Aorta (tissue), 5 donors: ENCODE results near the gene CELF2. TPM values are rescaled to one million over a fixed set of nuclear protein-coding genes. Genes with fewer than 3 reads are reported as not detected.

Experiments
- ATAC-seq: fragments of 200-7000 bp; cut with Tn5 transposase; one replicate; pipeline ENCODE4 v1.9.1; 2022; ENCODE audit warnings: moderate library complexity; ENCODE audit not compliant: low FRiP score
- DNase-seq, 2 donors: peaks; one replicate each; pipeline ENCODE4 v3.0.0-alpha.2; 2020
- H3K27ac ChIP-seq, 2 donors: one replicate each; pipeline ENCODE4 v1.5.1; 2013; ENCODE audit warnings: low read length in 2 of 2, mild to moderate bottlenecking in 2 of 2, moderate library complexity in 2 of 2, control low read depth in 1 of 2, inconsistent platforms in 1 of 2, low read depth in 1 of 2
- H3K27me3 ChIP-seq, 2 donors: one replicate each; pipeline ENCODE4 v1.6.1; 2013; ENCODE audit warnings: control low read depth in 1 of 2, low read length in 1 of 2, mild to moderate bottlenecking in 1 of 2, moderate library complexity in 1 of 2; ENCODE audit not compliant: insufficient read depth in 2 of 2, control insufficient read depth in 1 of 2
- H3K36me3 ChIP-seq, 2 donors: one replicate each; pipeline ENCODE4 v1.6.1; 2013; ENCODE audit warnings: control low read depth in 1 of 2, low read length in 1 of 2, mild to moderate bottlenecking in 1 of 2; ENCODE audit not compliant: insufficient read depth in 2 of 2, control insufficient read depth in 1 of 2
- H3K4me1 ChIP-seq, 2 donors: one replicate each; pipeline ENCODE4 v1.6.1; 2013; ENCODE audit warnings: low read length in 2 of 2, control low read depth in 1 of 2, mild to moderate bottlenecking in 1 of 2, moderate library complexity in 1 of 2; ENCODE audit not compliant: insufficient read depth in 2 of 2, control insufficient read depth in 1 of 2
- H3K4me3 ChIP-seq, 2 donors: one replicate each; pipeline ENCODE4 v1.5.1; 2013; ENCODE audit warnings: low read length in 2 of 2, control low read depth in 1 of 2, mild to moderate bottlenecking in 1 of 2
- H3K9me3 ChIP-seq: one replicate; pipeline ENCODE4 v1.6.1; 2013; ENCODE audit warnings: mild to moderate bottlenecking, low read length; ENCODE audit not compliant: control insufficient read depth
- WGBS, 2 donors: extraction: QIAGEN DNeasy Blood & Tissue Kit; methylation state at CpG; one replicate each; pipeline ENCODE4 v1.1.7; 2013; 5-methylcytosine and 5-hydroxymethylcytosine counted together
- intact Hi-C, 2 donors: fragments of 100-400 bp; cut with DNase I; formaldehyde crosslinking; loops; one replicate each; pipeline versions ENCODE4 v1.14.2 to v1.15.0; 2022
- polyA plus RNA-seq, 2 donors: library from polyadenylated mRNA; stranded (reverse); fragments of 200-250 nt; gene quantifications; one replicate each; pipeline ENCODE4 v1.2.3, GENCODE V29; 2013
- total RNA-seq, 2 donors: library from RNA; stranded (reverse); fragmentation: NEBNext Ultra II Directional; extraction: Animal tissue kit (Norgen Biotek cat#: 25700); gene quantifications; one replicate each; pipeline ENCODE4 v1.2.1, GENCODE V29; 2021
- donor health status: healthy with polysubstance abuse.
- donor health status: Bipolar disorder and iron deficiency.
- donor health status: DM: no; HTN: no; CAD: no.
- donor health status: DM: no; HTN: no; CAD: no.
- donor health status: DM: yes; HTN: yes; CAD: no.

Gene CELF2
- total and polyA plus RNA-seq, 4 donors = 10.9 to 55.4 (median 36.4) TPM

DNA sequence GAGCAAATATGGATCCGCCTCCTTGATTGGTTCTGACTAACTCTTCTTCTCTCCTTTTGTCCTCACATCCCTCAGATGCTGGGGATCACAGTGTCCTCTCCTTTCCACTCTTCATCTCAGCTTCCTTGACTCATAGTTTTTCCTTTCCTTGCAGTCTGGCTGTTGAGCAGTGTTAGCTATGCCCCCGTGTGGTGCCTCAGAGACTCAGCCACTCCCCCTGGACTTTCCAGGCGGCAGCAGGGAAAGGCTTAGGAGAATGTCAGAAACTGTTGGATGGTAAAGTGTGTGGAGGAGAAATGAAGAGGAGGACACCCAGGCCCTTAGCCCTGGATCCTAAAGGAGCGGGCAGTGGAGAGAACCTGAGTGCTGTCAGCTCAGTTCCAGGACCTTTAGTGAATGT, 267.5 kb downstream of the CELF2 start:
- no peak overlapping the region for H3K27ac ChIP-seq
- intact Hi-C loops = no loop called here
- ATAC-seq = no peak
- DNase-seq = no peak
- no peaks in the 10 kb centered on the region for H3K4me1 ChIP-seq
- H3K27me3 ChIP-seq = no peaks in the 10 kb centered on the region
- H3K36me3 ChIP-seq = peaks cover 0 to 5% of the 10 kb centered on the region in 2 donors
- no peak overlapping the region for H3K4me3 ChIP-seq
- 68 to 74% methylated on average over 4 of the region's 4 CpGs for WGBS, 2 donors
- no peaks in the 10 kb centered on the region for H3K9me3 ChIP-seq

DNA sequence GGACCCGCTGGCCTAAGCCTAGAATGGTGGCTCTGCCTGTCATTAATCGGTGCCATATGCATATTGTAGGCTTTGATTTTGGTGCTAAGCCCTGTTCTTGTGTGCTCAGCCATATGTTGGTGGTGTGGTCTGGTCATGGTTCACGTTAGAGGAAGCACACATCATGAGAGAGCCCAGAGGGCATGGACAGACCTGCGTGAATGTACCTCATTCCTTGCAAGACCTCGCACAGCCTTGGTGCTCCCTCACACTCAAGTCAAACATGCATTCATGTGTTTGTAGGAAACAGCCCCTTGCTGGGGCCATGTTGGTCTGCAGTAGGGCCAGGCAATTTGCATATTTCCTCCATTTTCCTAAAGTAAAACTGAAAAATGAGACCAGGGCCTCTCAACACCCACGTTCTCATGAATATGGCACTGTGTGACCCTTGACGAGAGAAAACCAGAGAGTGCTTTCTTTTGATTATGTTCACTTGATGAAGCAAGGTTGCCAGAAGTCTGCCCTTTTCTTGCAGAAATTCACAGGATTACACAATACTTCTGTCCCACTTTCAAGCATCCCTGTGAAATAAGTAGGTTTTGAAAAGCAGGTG, 268.7 kb downstream of the CELF2 start:
- Histone ChIP-seq H3K4me3 (no peak overlapping the region), H3K27me3 (no peaks in the 10 kb centered on the region), H3K4me1 (no peaks in the 10 kb centered on the region), H3K27ac (no peak overlapping the region), H3K36me3 (peaks cover 0 to 3% of the 10 kb centered on the region in 2 donors), H3K9me3 (no peaks in the 10 kb centered on the region)
- intact Hi-C loops = no loop called here
- ATAC-seq (no peak), DNase-seq (no peak)
- 92 to 94% methylated on average over 7 of the region's 7 CpGs for WGBS, 2 donors

DNA sequence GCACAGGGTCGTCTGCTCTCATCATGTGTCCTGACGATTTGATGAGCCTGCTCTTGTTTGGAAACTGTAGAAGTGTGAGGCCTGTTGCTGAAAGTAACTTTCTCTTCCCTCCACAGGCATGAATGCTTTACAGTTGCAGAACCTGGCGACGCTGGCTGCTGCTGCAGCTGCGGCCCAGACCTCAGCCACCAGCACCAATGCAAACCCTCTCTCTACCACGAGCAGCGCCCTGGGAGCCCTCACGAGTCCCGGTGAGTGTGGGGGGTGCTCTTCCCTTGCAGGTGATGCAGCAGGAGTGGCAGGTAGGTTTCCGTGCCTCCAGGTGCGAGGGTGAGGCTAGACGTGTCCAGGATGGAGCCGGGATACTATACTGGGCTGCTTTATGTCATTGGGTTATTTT, 270.6 kb downstream of the CELF2 start:
- H3K27ac ChIP-seq = no peak overlapping the region
- no peak for ATAC-seq
- peaks cover 4 to 7% of the 10 kb centered on the region in 2 donors for H3K36me3 ChIP-seq
- H3K4me3 ChIP-seq = no peak overlapping the region
- intact Hi-C loops = no loop called here
- H3K4me1 ChIP-seq = no peaks in the 10 kb centered on the region
- no peaks in the 10 kb centered on the region for H3K9me3 ChIP-seq
- no peaks in the 10 kb centered on the region for H3K27me3 ChIP-seq
- 88% methylated on average over 13 of the region's 13 CpGs for WGBS, 2 donors
- DNase-seq = no peak

DNA sequence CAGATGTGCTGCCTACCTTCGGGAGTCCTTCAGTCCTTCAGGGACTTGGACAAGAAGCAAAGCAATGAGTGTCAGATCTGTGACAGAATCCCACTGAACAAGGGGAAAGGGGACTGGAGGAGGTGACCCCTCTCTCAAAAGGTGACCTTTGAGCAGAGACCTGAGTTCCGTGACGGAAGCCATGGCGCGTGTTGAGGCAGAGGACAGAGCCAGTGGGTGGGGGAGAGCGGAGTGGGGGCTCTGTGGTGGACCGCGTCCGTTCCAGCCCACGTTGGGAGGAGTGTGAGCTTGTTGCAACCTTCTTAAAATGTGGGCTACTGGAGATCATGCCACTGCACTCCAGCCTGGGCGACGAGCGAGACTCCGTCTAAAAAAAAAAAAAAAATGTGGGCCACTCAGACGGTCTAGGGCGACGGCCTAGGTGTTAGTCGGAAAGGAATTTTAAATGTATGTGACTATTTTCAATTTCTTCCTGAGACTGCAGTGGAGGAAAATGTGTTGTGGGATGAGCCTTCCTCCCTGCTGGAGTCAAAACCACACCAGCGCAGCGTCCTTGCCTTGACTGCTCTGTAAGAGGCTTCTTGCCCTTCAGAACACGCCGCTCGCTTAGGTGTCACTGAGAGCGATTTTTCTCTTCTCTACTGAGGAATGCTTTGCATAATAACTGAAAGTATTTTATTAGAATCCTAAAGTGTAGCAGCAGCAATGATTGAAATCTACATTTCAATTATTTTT, 272.7 kb downstream of the CELF2 start:
- Histone ChIP-seq H3K27ac (no peak overlapping the region), H3K4me1 (no peaks in the 10 kb centered on the region), H3K27me3 (no peaks in the 10 kb centered on the region), H3K4me3 (no peak overlapping the region), H3K36me3 (peaks cover 4 to 7% of the 10 kb centered on the region in 2 donors), H3K9me3 (no peaks in the 10 kb centered on the region)
- intact Hi-C loops = no loop called here
- no peak for ATAC-seq
- DNase-seq = no peak
- WGBS, 2 donors = 94 to 95% methylated on average over 24 of the region's 24 CpGs

DNA sequence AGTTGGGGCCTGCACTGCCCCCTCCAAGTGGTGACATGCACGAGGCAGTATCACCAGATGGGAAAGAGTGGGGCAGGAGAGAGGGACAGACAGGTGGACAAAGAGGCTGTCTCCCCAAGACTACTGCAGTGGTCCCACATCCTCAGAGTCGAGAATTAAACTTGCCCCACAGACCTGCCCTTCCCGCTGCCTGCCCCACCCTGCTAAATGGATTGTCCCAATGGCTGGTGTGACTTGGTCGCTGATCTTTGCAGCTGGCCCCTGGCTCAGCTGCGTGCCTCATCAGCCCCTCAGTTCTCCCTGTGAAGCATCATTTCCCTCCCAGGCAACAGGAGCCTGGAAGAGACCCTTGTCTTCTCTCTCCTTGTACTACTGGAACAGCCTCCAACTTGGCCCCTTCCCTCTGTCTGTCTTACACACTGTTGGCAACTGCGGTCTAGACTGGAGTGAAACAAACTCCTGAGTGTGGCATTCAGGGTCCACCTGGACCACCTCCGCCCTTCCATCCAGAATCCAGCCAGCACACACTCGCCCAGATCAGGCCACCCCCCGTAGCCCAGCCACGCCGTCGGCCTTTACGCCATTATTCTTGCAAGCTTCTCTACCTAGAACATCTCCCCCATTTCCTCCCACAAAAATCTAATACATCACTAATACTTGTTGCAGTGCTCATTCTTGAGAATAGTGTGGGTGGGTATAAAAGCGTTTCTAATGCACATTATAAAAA, 275.1 kb downstream of the CELF2 start:
- no peaks in the 10 kb centered on the region for H3K27me3 ChIP-seq
- intact Hi-C loops = no loop called here
- DNase-seq (no peak), ATAC-seq (no peak)
- H3K4me1 ChIP-seq = no peaks in the 10 kb centered on the region
- no peaks in the 10 kb centered on the region for H3K9me3 ChIP-seq
- H3K36me3 ChIP-seq = peaks cover 4 to 6% of the 10 kb centered on the region in 2 donors
- WGBS, 2 donors = 91 to 96% methylated on average over 14 of the region's 14 CpGs
- no peak overlapping the region for H3K4me3 ChIP-seq
- H3K27ac ChIP-seq = no peak overlapping the region

DNA sequence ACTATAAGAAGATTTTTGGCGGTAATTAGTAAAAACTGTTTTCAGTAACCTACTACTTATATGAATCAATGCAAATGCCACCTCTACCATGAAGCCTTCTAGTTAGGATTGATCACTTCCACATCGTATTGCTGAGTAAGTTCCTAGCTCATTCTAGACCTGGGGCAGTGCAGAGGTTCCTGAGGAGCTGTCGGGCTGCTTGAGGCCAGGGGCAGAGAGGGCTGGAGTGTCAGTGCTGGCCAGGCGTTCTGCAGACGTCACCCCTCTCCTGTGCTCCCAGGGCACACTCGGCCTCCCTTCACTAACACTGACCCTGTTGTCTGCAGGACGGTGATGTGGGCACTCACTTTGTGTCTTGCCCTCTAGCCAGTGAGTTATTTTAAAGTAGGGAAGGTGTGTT, 275.7 kb downstream of the CELF2 start:
- Histone ChIP-seq H3K4me3 (no peak overlapping the region), H3K36me3 (peaks cover 4 to 5% of the 10 kb centered on the region in 2 donors), H3K9me3 (no peaks in the 10 kb centered on the region), H3K4me1 (no peaks in the 10 kb centered on the region), H3K27me3 (no peaks in the 10 kb centered on the region), H3K27ac (no peak overlapping the region)
- ATAC-seq (no peak), DNase-seq (no peak)
- WGBS, 2 donors = 89% methylated on average over 7 of the region's 7 CpGs
- intact Hi-C loops = no loop called here

DNA sequence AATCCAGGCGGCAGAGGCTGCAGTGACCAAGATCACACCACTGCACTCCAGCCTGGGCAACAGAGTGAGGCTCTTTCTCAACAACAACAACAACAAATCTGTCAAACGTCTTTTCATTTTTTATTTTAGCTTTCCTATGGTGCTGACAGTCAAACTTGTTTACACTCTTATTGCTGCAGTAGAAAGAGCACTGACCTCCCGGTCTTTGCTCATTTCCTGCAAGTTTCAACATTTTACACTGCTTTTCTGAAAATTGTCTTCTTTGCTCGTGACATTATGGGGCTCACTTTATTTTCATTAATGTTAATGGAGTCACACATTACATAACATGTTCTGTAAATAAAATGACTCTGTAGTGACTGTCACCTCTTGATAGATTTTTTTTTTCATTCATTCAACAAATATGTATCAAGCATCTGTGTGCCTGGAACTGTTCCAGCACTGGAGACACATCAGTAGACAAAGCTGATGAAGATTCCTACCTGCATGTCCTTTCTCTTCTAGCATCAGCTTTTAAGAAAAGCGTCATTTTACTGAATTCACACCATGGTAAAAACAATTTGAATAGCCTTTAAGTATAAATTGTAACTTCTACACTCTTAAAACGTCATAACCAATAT, 277.3 kb downstream of the CELF2 start:
- WGBS, 2 donors = 71 to 81% methylated on average over 6 of the region's 6 CpGs
- DNase-seq (no peak), ATAC-seq (no peak)
- H3K27me3 ChIP-seq = no peaks in the 10 kb centered on the region
- H3K4me1 ChIP-seq = no peaks in the 10 kb centered on the region
- intact Hi-C loops = no loop called here
- H3K4me3 ChIP-seq = no peak overlapping the region
- no peak overlapping the region for H3K27ac ChIP-seq
- H3K36me3 ChIP-seq = peaks cover 4 to 5% of the 10 kb centered on the region in 2 donors
- no peaks in the 10 kb centered on the region for H3K9me3 ChIP-seq

DNA sequence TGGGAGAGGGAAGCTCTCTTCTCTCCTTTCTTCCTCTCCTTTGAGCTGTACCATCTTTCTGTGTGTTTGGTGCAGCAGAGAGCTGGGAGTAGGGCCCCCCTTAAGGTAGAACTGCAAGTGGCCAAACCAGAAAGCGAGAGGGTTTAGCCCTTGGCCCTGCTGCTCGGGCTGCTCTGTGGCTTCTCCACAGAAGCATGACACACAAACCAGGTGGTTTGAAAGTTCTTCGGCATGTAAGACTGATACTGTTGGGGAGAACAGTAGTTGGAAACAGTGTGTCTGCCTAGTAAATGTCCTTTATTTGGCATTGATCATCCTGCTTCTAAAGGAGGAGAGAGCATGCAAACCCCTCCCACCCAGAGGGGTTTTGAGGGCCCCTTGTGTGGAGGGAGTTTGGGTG, 277.8 kb downstream of the CELF2 start:
- Histone ChIP-seq H3K4me3 (no peak overlapping the region), H3K36me3 (peaks cover 4 to 6% of the 10 kb centered on the region in 2 donors), H3K9me3 (no peaks in the 10 kb centered on the region), H3K27ac (no peak overlapping the region), H3K4me1 (no peaks in the 10 kb centered on the region), H3K27me3 (no peaks in the 10 kb centered on the region)
- no peak for ATAC-seq
- no peak for DNase-seq
- WGBS, 2 donors = 57 to 97% methylated on average over 3 of the region's 3 CpGs
- intact Hi-C loops = no loop called here
